Naive B cell (primary cell): ENCODE data around the gene ETS1. TPM values are rescaled to one million over a fixed set of nuclear protein-coding genes. Genes with fewer than 3 reads are reported as not detected.

Source experiments
- ATAC-seq, 2 donors: fragments of 150-1000 bp; cut with Tn5 transposase; 2 replicates each; pipeline ENCODE4 v1.10.0; 2021; ENCODE audit warnings: low read depth in 2 of 2, mild to moderate bottlenecking in 2 of 2, moderate library complexity in 2 of 2
- DNase-seq: peaks from one replicate; pipeline ENCODE4 v3.0.0; 2022
- H3K27ac Mint-ChIP-seq, 6 donors: one replicate each; pipeline ENCODE4 v1.8.0; 2020 to 2022; ENCODE audit warnings: mild to moderate bottlenecking in 6 of 6, mixed read lengths in 6 of 6, moderate library complexity in 5 of 6, inconsistent platforms in 2 of 6
- H3K27me3 Mint-ChIP-seq, 3 donors: one replicate each; pipeline ENCODE4 v1.8.0; 2021 to 2022; ENCODE audit warnings: mixed read lengths in 3 of 3, mild to moderate bottlenecking in 1 of 3
- H3K36me3 Mint-ChIP-seq, 2 donors: one replicate each; pipeline ENCODE4 v1.8.0; 2020 to 2022; ENCODE audit warnings: mixed read lengths in 2 of 2, inconsistent platforms in 1 of 2, mild to moderate bottlenecking in 1 of 2
- H3K4me1 Mint-ChIP-seq, 3 donors: one replicate each; pipeline ENCODE4 v1.8.0; 2020 to 2022; ENCODE audit warnings: mixed read lengths in 3 of 3, inconsistent platforms in 1 of 3, mild to moderate bottlenecking in 1 of 3, moderate library complexity in 1 of 3
- H3K4me3 Mint-ChIP-seq, 8 donors: one replicate each; pipeline ENCODE4 v1.8.0; 2020 to 2022; ENCODE audit warnings: mild to moderate bottlenecking in 8 of 8, mixed read lengths in 8 of 8, moderate library complexity in 8 of 8, inconsistent platforms in 2 of 8
- H3K9me3 Mint-ChIP-seq, 7 donors: one replicate each; pipeline ENCODE4 v1.8.0; 2020 to 2022; ENCODE audit warnings: mixed read lengths in 7 of 7, mild to moderate bottlenecking in 5 of 7, inconsistent platforms in 2 of 7, moderate library complexity in 1 of 7
- polyA plus RNA-seq, 6 donors: library from polyadenylated mRNA; unstranded; fragments of 300-500 nt; fragmentation: Illumina TruSeq; gene quantifications; one replicate each; pipeline ENCODE4 v1.2.3, GENCODE V29; 2021; ENCODE audit warnings: low read depth in 6 of 6

The ETS1 gene
- polyA plus RNA-seq, 6 donors from 2014 or later: 205 to 278 (median 247) TPM

GRCh38 chr11:128411812-128412211 lies 175.5 kb downstream of the ETS1 start:
- Mint-ChIP-seq H3K4me3 (no peak overlapping the region), H3K27me3 (no peaks in the 10 kb centered on the region), H3K36me3 (no peaks in the 10 kb centered on the region), H3K4me1 (peaks cover 14 to 22% (median 20%) of the 10 kb centered on the region in 3 donors), H3K27ac (peak overlapping the region in 2 of 6 donors; percentile 48 to 57), H3K9me3 (no peaks in the 10 kb centered on the region)
- no peak for DNase-seq
- no peak for ATAC-seq

- H3K36me3 Mint-ChIP-seq: no peaks in the 10 kb centered on the region
- ATAC-seq (no peak), DNase-seq (no peak)
- H3K4me3 Mint-ChIP-seq: no peak overlapping the region
- no peaks in the 10 kb centered on the region for H3K27me3 Mint-ChIP-seq
- no peaks in the 10 kb centered on the region for H3K9me3 Mint-ChIP-seq
- no peak overlapping the region for H3K27ac Mint-ChIP-seq
- peaks cover 20 to 22% (median 20%) of the 10 kb centered on the region in 3 donors for H3K4me1 Mint-ChIP-seq
Observed at GRCh38 chr11:128411150-128411549, 176.2 kb downstream of the ETS1 start.

- Mint-ChIP-seq H3K9me3 (no peaks in the 10 kb centered on the region), H3K4me1 (peaks cover 16 to 22% (median 16%) of the 10 kb centered on the region in 3 donors), H3K36me3 (no peaks in the 10 kb centered on the region), H3K27ac (no peak overlapping the region), H3K4me3 (no peak overlapping the region), H3K27me3 (no peaks in the 10 kb centered on the region)
- DNase-seq (no peak), ATAC-seq (no peak)
Observed at GRCh38 chr11:128409476-128409875, 177.9 kb downstream of the ETS1 start.

Other genes starting within 250 kb of the ETS1 start
- gene FLI1, start 106.5 kb upstream of the ETS1 start, polyA plus RNA-seq: 100 to 1,000 TPM in 2 of 6 donors, 10 to 100 TPM in 4; 65.3 to 109 (median 88.3) TPM